MM.1S (cell line): ENCODE measurements around the gene LSAMP.

Source experiments
- CTCF ChIP-seq: fragments of 300-600 bp; sonication (generic); IDR thresholded peaks from 2 replicates; pipeline ENCODE4 v1.5.1; 2016; ENCODE audit warnings: antibody characterized with exemption, low read length, mixed read lengths
- EZH2 ChIP-seq: fragments of 300-600 bp; sonication (generic); optimal IDR thresholded peaks from 2 replicates; pipeline ENCODE3; 2017; ENCODE audit warnings: low read depth, mild to moderate bottlenecking, antibody characterized with exemption, low read length, mixed read lengths
- EZH2phosphoT487 ChIP-seq: fragments of 300-600 bp; sonication (generic); IDR thresholded peaks from 2 replicates; pipeline ENCODE4 v1.6.1; 2018; ENCODE audit warnings: antibody characterized with exemption, low read length

GRCh38 chr3:116356056-116356455 lies 89.2 kb downstream of the LSAMP start:
- no peak for TF ChIP-seq CTCF
- no peak for TF ChIP-seq EZH2
- no peak for TF ChIP-seq EZH2phosphoT487
